ENCODE results near the gene LGALS12.
"Not testable (repeated sequence)": the region's sequence is repeated elsewhere in the genome, so short reads cannot be mapped to it uniquely, and the experiment has no call there.

LGALS12 gene

GRCh38 chr11:63535734-63536133, 29.9 kb downstream of the LGALS12 start:
- DNase-seq = no peak

- peak; percentile 65 for DNase-seq
Observed at GRCh38 chr11:63536669-63537292, 30.9 kb downstream of the LGALS12 start, which contains the start of gene PLAAT4. TSS of gene PLAAT4 (plus strand) at chr11:63536808. CDS start at chr11:63536869, 61 bp downstream.

GRCh38 chr11:63537293-63538101, 31.6 kb downstream of the LGALS12 start:
- peak; percentile 66 for DNase-seq

- DNase-seq = not testable (repeated sequence)
Observed at GRCh38 chr11:63542506-63542905, 36.6 kb downstream of the LGALS12 start.

- DNase-seq = no peak
Observed at GRCh38 chr11:63543711-63544110, 37.8 kb downstream of the LGALS12 start.

GRCh38 chr11:63547061-63547460, 41.2 kb downstream of the LGALS12 start:
- no peak for DNase-seq

- DNase-seq = no peak
Observed at GRCh38 chr11:63548178-63548577, 42.3 kb downstream of the LGALS12 start.

- no peak for DNase-seq
Observed at GRCh38 chr11:63549411-63549810, 43.5 kb downstream of the LGALS12 start.

GRCh38 chr11:63550156-63550700, 44.3 kb downstream of the LGALS12 start:
- DNase-seq = not testable (repeated sequence)

GRCh38 chr11:63551091-63551888, 45.4 kb downstream of the LGALS12 start:
- DNase-seq = no peak

GRCh38 chr11:63551889-63552266, 46.0 kb downstream of the LGALS12 start:
- no peak for DNase-seq

GRCh38 chr11:63552921-63553320, 47.0 kb downstream of the LGALS12 start:
- no peak for DNase-seq

GRCh38 chr11:63553759-63554158, 47.9 kb downstream of the LGALS12 start:
- no peak for DNase-seq

- DNase-seq = no peak
Observed at GRCh38 chr11:63554877-63555223, 49.0 kb downstream of the LGALS12 start.

GRCh38 chr11:63556404-63557013, 50.6 kb downstream of the LGALS12 start:
- no peak for DNase-seq

GRCh38 chr11:63557570-63557969, 51.7 kb downstream of the LGALS12 start:
- DNase-seq = no peak

- DNase-seq = no peak
Observed at GRCh38 chr11:63558459-63559157, 52.7 kb downstream of the LGALS12 start.

- peak; percentile 68 for DNase-seq
Observed at GRCh38 chr11:63560506-63561180, 54.8 kb downstream of the LGALS12 start.

GRCh38 chr11:63563201-63564055, 57.5 kb downstream of the LGALS12 start, which contains the start of gene PLAAT2:
TSS of gene PLAAT2 (minus strand) at chr11:63563379. CDS start at chr11:63563324, 55 bp downstream.
- DNase-seq = no peak

GRCh38 chr11:63564056-63564774, 58.3 kb downstream of the LGALS12 start:
- no peak for DNase-seq
